ENCODE data around the gene PGR.

DNA sequence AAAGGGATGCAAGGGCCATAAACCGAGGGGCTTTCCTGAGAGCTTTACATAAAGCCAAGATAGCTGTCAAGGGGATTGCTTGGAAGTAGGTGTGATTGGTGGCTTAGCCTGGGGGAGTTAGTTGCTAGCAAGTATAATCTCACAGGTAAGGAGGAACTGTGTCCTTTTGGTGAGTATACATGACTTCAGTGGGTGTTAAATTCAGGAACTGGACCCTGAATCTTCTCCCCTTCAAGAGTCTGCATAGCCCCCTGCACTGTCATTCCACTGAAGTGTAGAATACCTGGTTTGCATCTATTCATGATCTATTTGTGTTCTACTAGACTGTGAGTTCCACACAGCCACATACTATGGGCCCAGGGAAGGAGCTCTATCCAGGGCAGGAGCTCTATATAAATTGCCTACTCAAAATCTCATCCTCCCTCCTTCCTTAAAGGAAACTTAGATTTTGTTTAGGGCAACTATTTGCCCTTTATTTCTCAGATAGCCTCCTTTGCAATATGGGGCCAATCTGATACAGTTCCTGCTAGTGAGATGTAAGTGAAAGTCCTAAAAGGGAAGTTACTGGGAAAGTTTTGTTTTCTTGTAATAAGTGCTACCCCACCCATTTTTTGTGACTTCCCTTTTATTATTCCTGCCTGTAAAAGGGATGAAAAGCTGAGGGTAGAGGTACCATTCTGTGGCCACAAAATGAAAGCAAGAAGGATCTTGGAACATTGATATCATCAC is 120.5 kb downstream of the PGR start:
- TF ChIP-seq, protein P1, sequence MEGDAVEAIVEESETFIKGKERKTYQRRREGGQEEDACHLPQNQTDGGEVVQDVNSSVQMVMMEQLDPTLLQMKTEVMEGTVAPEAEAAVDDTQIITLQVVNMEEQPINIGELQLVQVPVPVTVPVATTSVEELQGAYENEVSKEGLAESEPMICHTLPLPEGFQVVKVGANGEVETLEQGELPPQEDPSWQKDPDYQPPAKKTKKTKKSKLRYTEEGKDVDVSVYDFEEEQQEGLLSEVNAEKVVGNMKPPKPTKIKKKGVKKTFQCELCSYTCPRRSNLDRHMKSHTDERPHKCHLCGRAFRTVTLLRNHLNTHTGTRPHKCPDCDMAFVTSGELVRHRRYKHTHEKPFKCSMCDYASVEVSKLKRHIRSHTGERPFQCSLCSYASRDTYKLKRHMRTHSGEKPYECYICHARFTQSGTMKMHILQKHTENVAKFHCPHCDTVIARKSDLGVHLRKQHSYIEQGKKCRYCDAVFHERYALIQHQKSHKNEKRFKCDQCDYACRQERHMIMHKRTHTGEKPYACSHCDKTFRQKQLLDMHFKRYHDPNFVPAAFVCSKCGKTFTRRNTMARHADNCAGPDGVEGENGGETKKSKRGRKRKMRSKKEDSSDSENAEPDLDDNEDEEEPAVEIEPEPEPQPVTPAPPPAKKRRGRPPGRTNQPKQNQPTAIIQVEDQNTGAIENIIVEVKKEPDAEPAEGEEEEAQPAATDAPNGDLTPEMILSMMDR (IDR thresholded peaks at IDR 0.05; ENCODE audit: control extremely low read depth in 1 of 3, insufficient read depth in 1 of 3, low read depth in 1 of 3, low read length in 3 of 3), result no peak
- TF ChIP-seq POLR2AphosphoS5 (IDR thresholded peaks at IDR 0.05; ENCODE audit: low read depth, low read length) (no peak), POLR2A (IDR thresholded peaks at IDR 0.05; ENCODE audit: control extremely low read depth in 1 of 2, low read depth in 2 of 2, low read length in 2 of 2) (no peak), JUN (IDR thresholded peaks at IDR 0.05; ENCODE audit: low read depth, low read length) (no peak), TCF12 (IDR thresholded peaks at IDR 0.05; ENCODE audit: low read depth, low read length) (no peak), GABPA (IDR thresholded peaks at IDR 0.05; ENCODE audit: borderline replicate concordance, insufficient read depth, low read length) (no peak), EP300 (IDR thresholded peaks at IDR 0.05; ENCODE audit: borderline replicate concordance in 1 of 2, low read depth in 2 of 2, low read length in 2 of 2) (no peak), JUND (IDR thresholded peaks at IDR 0.05; ENCODE audit: low read length) (no peak), SP1 (IDR thresholded peaks at IDR 0.05; ENCODE audit: low read depth, low read length) (no peak)
- TF ChIP-seq, protein P2, sequence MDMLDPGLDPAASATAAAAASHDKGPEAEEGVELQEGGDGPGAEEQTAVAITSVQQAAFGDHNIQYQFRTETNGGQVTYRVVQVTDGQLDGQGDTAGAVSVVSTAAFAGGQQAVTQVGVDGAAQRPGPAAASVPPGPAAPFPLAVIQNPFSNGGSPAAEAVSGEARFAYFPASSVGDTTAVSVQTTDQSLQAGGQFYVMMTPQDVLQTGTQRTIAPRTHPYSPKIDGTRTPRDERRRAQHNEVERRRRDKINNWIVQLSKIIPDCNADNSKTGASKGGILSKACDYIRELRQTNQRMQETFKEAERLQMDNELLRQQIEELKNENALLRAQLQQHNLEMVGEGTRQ (IDR thresholded peaks at IDR 0.05; ENCODE audit: low read length), result no peak
- TF ChIP-seq, protein P3, sequence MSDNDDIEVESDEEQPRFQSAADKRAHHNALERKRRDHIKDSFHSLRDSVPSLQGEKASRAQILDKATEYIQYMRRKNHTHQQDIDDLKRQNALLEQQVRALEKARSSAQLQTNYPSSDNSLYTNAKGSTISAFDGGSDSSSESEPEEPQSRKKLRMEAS (IDR thresholded peaks at IDR 0.05), result no peak
